ENCODE measurements around the gene FLOT1. TPM values are rescaled to one million over a fixed set of nuclear protein-coding genes. Genes with fewer than 3 reads are reported as not detected.

The FLOT1 gene
- total and polyA plus RNA-seq, 2 of the 13 experiments (the other 11 are each of a cell fraction or from before 2014, with no cell fraction given): 82.3 to 130 TPM

DNA sequence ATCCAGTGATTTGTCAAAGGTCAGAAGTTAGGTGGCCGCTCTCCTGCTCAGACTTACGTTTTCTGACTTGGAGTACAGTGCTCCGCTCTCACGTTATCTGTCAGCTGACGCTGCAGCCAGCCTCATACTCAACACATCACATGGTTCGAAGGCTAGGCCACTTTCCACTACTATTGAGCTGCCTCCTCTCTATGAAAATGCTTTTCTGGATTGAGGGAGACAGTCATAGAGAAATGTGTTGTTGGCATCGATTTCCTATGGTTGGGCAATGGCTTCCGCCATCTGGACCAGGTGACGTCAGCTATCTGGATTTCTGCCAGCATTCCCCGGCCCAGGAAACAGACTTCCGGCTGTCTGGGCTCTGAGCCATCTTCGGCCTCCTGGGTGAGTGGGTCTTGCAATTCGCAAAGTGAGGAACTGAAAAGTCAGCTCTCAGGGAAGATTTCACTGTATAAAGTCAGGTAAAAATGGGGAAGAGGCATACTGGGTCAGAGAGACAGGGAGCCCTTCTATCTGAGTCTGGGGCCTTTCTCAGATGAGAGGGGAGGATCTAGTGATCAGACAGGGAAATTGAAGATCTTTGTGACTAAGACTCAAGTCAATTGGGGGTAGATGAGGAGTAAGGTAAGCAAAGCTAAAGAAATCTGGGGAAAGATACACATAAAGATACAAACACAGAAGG is 39.4 kb upstream of the FLOT1 start (continued):
- TF ChIP-seq KDM2A (CRISPR knock-in tag; IDR thresholded peaks at IDR 0.05; ENCODE audit: borderline replicate concordance, low read depth) (peak; percentile 69), PCBP2 (optimal IDR thresholded peaks at IDR 0.05; ENCODE audit: low read depth, low read length, poor library complexity, severe bottlenecking) (no peak), MAFG (CRISPR knock-in tag; IDR thresholded peaks at IDR 0.05) (no peak), MBD4 (IDR thresholded peaks at IDR 0.05; ENCODE audit: borderline replicate concordance, low read length) (no peak), ZFAT (CRISPR knock-in tag; conservative IDR thresholded peaks at IDR 0.05) (no peak), ZNF224 (CRISPR knock-in tag; IDR thresholded peaks at IDR 0.05) (no peak; the same call in 1 of the 2 replicates), ZNF598 (CRISPR knock-in tag; IDR thresholded peaks at IDR 0.05; ENCODE audit: borderline replicate concordance) (0 out of 2 replicates have a peak, but pooled peaks have one; percentile 59), ZMAT5 (CRISPR knock-in tag; IDR thresholded peaks at IDR 0.05; ENCODE audit: borderline replicate concordance, low read depth) (no peak), THYN1 (CRISPR knock-in tag; IDR thresholded peaks at IDR 0.05; ENCODE audit: borderline replicate concordance, low read depth) (no peak), ZNF589 (CRISPR knock-in tag; conservative IDR thresholded peaks at IDR 0.05) (0 out of 2 replicates have a peak, but pooled peaks have one; percentile 53), KDM3A (CRISPR knock-in tag; IDR thresholded peaks at IDR 0.05; ENCODE audit: low read depth) (peak; percentile 96), MTA1 (CRISPR knock-in tag; IDR thresholded peaks at IDR 0.05; ENCODE audit: borderline replicate concordance) (0 out of 2 replicates have a peak, but pooled peaks have one; percentile 48), GATAD1 (CRISPR knock-in tag; IDR thresholded peaks at IDR 0.05) (peak; percentile 77), YEATS4 (CRISPR knock-in tag; IDR thresholded peaks at IDR 0.05; ENCODE audit: borderline replicate concordance) (peak; percentile 81; the same call in 1 of the 2 replicates), ZNF83 (CRISPR knock-in tag; IDR thresholded peaks at IDR 0.05; ENCODE audit: borderline replicate concordance) (no peak), ZNF337 (CRISPR knock-in tag; IDR thresholded peaks at IDR 0.05; ENCODE audit: borderline replicate concordance, low read depth) (peak; percentile 96; the same call in 1 of the 2 replicates), NONO (IDR thresholded peaks at IDR 0.05) (no peak), NONO (CRISPR knock-in tag; conservative IDR thresholded peaks at IDR 0.05) (peak; percentile 81)
- TF ChIP-seq, protein P1, sequence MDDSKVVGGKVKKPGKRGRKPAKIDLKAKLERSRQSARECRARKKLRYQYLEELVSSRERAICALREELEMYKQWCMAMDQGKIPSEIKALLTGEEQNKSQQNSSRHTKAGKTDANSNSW (CRISPR knock-in tag; IDR thresholded peaks at IDR 0.05; ENCODE audit: borderline replicate concordance): no peak
- TF ChIP-seq, protein P2, sequence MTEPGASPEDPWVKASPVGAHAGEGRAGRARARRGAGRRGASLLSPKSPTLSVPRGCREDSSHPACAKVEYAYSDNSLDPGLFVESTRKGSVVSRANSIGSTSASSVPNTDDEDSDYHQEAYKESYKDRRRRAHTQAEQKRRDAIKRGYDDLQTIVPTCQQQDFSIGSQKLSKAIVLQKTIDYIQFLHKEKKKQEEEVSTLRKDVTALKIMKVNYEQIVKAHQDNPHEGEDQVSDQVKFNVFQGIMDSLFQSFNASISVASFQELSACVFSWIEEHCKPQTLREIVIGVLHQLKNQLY (CRISPR knock-in tag; IDR thresholded peaks at IDR 0.05): peak; percentile 86
- TF ChIP-seq, protein P3, sequence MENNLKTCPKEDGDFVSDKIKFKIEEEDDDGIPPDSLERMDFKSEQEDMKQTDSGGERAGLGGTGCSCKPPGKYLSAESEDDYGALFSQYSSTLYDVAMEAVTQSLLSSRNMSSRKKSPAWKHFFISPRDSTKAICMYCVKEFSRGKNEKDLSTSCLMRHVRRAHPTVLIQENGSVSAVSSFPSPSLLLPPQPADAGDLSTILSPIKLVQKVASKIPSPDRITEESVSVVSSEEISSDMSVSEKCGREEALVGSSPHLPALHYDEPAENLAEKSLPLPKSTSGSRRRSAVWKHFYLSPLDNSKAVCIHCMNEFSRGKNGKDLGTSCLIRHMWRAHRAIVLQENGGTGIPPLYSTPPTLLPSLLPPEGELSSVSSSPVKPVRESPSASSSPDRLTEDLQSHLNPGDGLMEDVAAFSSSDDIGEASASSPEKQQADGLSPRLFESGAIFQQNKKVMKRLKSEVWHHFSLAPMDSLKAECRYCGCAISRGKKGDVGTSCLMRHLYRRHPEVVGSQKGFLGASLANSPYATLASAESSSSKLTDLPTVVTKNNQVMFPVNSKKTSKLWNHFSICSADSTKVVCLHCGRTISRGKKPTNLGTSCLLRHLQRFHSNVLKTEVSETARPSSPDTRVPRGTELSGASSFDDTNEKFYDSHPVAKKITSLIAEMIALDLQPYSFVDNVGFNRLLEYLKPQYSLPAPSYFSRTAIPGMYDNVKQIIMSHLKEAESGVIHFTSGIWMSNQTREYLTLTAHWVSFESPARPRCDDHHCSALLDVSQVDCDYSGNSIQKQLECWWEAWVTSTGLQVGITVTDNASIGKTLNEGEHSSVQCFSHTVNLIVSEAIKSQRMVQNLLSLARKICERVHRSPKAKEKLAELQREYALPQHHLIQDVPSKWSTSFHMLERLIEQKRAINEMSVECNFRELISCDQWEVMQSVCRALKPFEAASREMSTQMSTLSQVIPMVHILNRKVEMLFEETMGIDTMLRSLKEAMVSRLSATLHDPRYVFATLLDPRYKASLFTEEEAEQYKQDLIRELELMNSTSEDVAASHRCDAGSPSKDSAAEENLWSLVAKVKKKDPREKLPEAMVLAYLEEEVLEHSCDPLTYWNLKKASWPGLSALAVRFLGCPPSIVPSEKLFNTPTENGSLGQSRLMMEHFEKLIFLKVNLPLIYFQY (CRISPR knock-in tag; IDR thresholded peaks at IDR 0.05; ENCODE audit: borderline replicate concordance): peak; percentile 90
